ENCODE measurements around the gene CLSTN3. TPM values are rescaled to one million over a fixed set of nuclear protein-coding genes. Genes with fewer than 3 reads are reported as not detected.
A peak's percentile ranks its signal among the peaks of the same experiment; 100 is the strongest.

CLSTN3 gene
- total and polyA plus RNA-seq, 9 of the 15 experiments (the other 6 are each of a cell fraction or from before 2014, with no cell fraction given): 0.08 to 23.2 (median 11.0) TPM

DNA sequence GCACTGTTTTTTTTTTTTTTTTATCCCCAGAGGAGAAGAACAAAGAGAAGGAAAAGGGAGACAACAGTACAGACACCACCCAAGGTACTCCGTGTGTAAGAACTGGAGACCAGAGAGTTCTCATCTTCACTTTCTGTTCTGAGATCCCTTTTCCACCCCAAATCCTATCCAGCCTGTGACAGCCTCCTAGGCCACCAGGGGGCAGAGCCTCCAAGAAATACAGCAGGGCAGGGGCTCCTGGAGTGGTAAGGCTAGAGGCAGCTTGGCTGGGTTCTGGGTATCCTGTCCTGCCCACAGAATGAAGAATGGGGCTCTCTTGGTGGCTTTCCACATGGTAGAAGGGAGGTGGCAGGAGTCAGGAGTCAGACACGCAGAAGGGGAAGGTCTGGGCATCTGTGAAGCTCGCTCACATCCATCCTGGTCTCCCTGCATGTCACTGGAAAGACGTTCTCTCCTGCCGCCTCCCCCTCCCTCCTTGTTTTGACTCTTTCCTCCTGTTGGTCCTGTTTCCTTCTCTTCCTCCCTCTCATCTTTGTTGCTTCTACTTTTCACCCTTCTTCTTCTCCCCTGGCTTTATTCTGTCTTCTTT is 12.0 kb downstream of the CLSTN3 start:
- Histone ChIP-seq H3K4me3 (no peak overlapping the region), H3K27ac (ENCODE audit: extremely low read depth, low read depth, low read length) (no peak overlapping the region), H3K9ac (ENCODE audit: insufficient read depth in 1 of 2, low read depth in 2 of 2, low read length in 2 of 2) (no peak overlapping the region), H3K36me3 (ENCODE audit: control insufficient read depth, insufficient read depth, low read length) (peaks cover 17% of the 10 kb centered on the region; the same call in 2 of the 3 replicates), H3K9me1 (ENCODE audit: control insufficient read depth, insufficient read depth, low read length) (no peaks in the 10 kb centered on the region), H2AFZ (ENCODE audit: low read depth, low read length) (no peak overlapping the region), H3K27me3 (ENCODE audit: control insufficient read depth in 2 of 2, insufficient read depth in 2 of 2, low read length in 2 of 2) (no peaks in the 10 kb centered on the region), H3K9me3 (replicated peaks; ENCODE audit: control insufficient read depth, insufficient read depth, low read depth, low read length) (no peaks in the 10 kb centered on the region), H4K20me1 (replicated peaks; ENCODE audit: control insufficient read depth, insufficient read depth, low read length) (no peaks in the 10 kb centered on the region), H3K79me2 (ENCODE audit: control insufficient read depth, insufficient read depth, low read length) (no peaks in the 10 kb centered on the region), H3K4me1 (replicated peaks in 1 of 2; ENCODE audit: control insufficient read depth in 2 of 2, insufficient read depth in 2 of 2, low read length in 2 of 2) (peaks cover 7 to 10% of the 10 kb centered on the region in 2 experiments; a peak in 3 of 5 replicates), H3K4me2 (ENCODE audit: insufficient read depth, low read length) (no peak overlapping the region)
- POLR2A ChIA-PET: no interaction called here
- BruUV-seq (replicated peaks): no TSS peak
- in situ Hi-C loops (cut with MboI) (no loop called here), intact Hi-C loops (cut with micrococcal nuclease) (loop anchor here (1.0 kb wide), 1 partner anchor 46 kb away; no protein-coding TSS in a partner anchor)
- 59% methylated on average over 3 of the region's 5 CpGs for whole genome bisulfite sequencing (ENCODE audit: insufficient coverage, low coverage, missing lambda C conversion rate)
- CTCF ChIA-PET (ENCODE audit: low intra/inter-chr PET ratio): interaction anchor here (0.7 to 1.4 kb wide), 4 partner anchors 47 to 496 kb away, joined by 3 to 6 read pairs (median 4); partner anchors contain the start of gene PEX5
- ATAC-seq: peak; percentile 93
- peak; percentile 79 for FAIRE-seq
- peak; percentile 53 to 61 (median 60) for DNase-seq (ENCODE audit: extremely low read depth in 1 of 4, low spot score in 3 of 4)
- no peak for TF ChIP-seq SIN3A (IDR thresholded peaks at IDR 0.05; ENCODE audit: borderline replicate concordance in 2 of 2, control insufficient read depth in 1 of 2, low read depth in 2 of 2, low read length in 2 of 2)
- peak; percentile 74 to 81 (median 76) for TF ChIP-seq CTCF (IDR thresholded peaks at IDR 0.05 in 2 of 3, conservative IDR thresholded peaks at IDR 0.05 in 1 of 3; ENCODE audit: insufficient read depth in 2 of 3, low read depth in 1 of 3, low read length in 3 of 3)
- no peak for TF ChIP-seq ZNF12 (CRISPR knock-in tag; IDR thresholded peaks at IDR 0.05)
- no peak for TF ChIP-seq JUND (IDR thresholded peaks at IDR 0.05; ENCODE audit: borderline replicate concordance, low read depth, low read length)
- no peak for TF ChIP-seq JUND (tag; IDR thresholded peaks at IDR 0.05; ENCODE audit: borderline replicate concordance, low read depth, low read length)
- TF ChIP-seq RAD21 (CRISPR knock-in tag; conservative IDR thresholded peaks at IDR 0.05 in 1 of 2, IDR thresholded peaks at IDR 0.05 in 1 of 2): peak; percentile 31 to 55
- TF ChIP-seq NCOA1 (IDR thresholded peaks at IDR 0.05; ENCODE audit: low read depth): no peak
- no peak for TF ChIP-seq PHB2 (IDR thresholded peaks at IDR 0.05; ENCODE audit: low read depth)
- peak; percentile 55 for TF ChIP-seq SMC3 (conservative IDR thresholded peaks at IDR 0.05; ENCODE audit: insufficient read depth, low read depth, low read length)
- no peak for TF ChIP-seq DNMT1 (IDR thresholded peaks at IDR 0.05)
- TF ChIP-seq, protein P1, sequence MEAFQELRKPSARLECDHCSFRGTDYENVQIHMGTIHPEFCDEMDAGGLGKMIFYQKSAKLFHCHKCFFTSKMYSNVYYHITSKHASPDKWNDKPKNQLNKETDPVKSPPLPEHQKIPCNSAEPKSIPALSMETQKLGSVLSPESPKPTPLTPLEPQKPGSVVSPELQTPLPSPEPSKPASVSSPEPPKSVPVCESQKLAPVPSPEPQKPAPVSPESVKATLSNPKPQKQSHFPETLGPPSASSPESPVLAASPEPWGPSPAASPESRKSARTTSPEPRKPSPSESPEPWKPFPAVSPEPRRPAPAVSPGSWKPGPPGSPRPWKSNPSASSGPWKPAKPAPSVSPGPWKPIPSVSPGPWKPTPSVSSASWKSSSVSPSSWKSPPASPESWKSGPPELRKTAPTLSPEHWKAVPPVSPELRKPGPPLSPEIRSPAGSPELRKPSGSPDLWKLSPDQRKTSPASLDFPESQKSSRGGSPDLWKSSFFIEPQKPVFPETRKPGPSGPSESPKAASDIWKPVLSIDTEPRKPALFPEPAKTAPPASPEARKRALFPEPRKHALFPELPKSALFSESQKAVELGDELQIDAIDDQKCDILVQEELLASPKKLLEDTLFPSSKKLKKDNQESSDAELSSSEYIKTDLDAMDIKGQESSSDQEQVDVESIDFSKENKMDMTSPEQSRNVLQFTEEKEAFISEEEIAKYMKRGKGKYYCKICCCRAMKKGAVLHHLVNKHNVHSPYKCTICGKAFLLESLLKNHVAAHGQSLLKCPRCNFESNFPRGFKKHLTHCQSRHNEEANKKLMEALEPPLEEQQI (IDR thresholded peaks at IDR 0.05): no peak
- peak in 1 of 2 experiments; percentile 42; a peak in 1 of 4 replicates for TF ChIP-seq MAZ (CRISPR knock-in tag; conservative IDR thresholded peaks at IDR 0.05 in 1 of 2, IDR thresholded peaks at IDR 0.05 in 1 of 2)

Data from K562 (cell line).